Natural killer cell treated with Interleukin-12 subunit alpha and Interleukin-12 subunit beta and Interleukin-15 and Interleukin-18, amount 100 ng/mL, for 72 hours (primary cell): ENCODE data around the gene RNF111. TPM values are rescaled to one million over a fixed set of nuclear protein-coding genes. Genes with fewer than 3 reads are reported as not detected.

ENCODE experiments used
- ATAC-seq, 2 donors: fragments of 150-1000 bp; cut with Tn5 transposase in 1 of 2; sonication (Bioruptor Pico), chemical (Tn5 transposase) in 1 of 2; 2 replicates each; pipeline ENCODE4 v1.10.0; 2021
- DNase-seq: peaks from one replicate; pipeline ENCODE4 v3.0.0; 2022; ENCODE audit warnings: low spot score
- H3K27ac Mint-ChIP-seq, 2 donors: 1 replicate in 1 of 2; 2 replicates in 1 of 2; pipeline ENCODE4 v1.8.0; 2022; ENCODE audit warnings: mixed read lengths in 2 of 2, mild to moderate bottlenecking in 1 of 2, moderate library complexity in 1 of 2
- H3K27me3 Mint-ChIP-seq, 2 donors: 1 replicate in 1 of 2; 2 replicates in 1 of 2; pipeline ENCODE4 v1.8.0; 2022; ENCODE audit warnings: mixed read lengths in 2 of 2
- H3K36me3 Mint-ChIP-seq: one replicate; pipeline ENCODE4 v1.8.0; 2022; ENCODE audit warnings: mixed read lengths
- H3K4me1 Mint-ChIP-seq, 2 donors: 1 replicate in 1 of 2; 2 replicates in 1 of 2; pipeline ENCODE4 v1.8.0; 2022; ENCODE audit warnings: low read depth in 2 of 2, mixed read lengths in 2 of 2, mild to moderate bottlenecking in 1 of 2
- H3K4me3 Mint-ChIP-seq: one replicate; pipeline ENCODE4 v1.8.0; 2022; ENCODE audit warnings: mixed read lengths
- H3K9me3 Mint-ChIP-seq: 2 replicates; pipeline ENCODE4 v1.8.0; 2022; ENCODE audit warnings: mixed read lengths
- total RNA-seq, 2 donors: library from RNA; stranded (reverse); gene quantifications; one replicate each; pipeline ENCODE4 v1.2.3, GENCODE V29; 2022

The RNF111 gene
- 10 to 100 TPM; 43.5 to 57.7 TPM for total RNA-seq

DNA sequence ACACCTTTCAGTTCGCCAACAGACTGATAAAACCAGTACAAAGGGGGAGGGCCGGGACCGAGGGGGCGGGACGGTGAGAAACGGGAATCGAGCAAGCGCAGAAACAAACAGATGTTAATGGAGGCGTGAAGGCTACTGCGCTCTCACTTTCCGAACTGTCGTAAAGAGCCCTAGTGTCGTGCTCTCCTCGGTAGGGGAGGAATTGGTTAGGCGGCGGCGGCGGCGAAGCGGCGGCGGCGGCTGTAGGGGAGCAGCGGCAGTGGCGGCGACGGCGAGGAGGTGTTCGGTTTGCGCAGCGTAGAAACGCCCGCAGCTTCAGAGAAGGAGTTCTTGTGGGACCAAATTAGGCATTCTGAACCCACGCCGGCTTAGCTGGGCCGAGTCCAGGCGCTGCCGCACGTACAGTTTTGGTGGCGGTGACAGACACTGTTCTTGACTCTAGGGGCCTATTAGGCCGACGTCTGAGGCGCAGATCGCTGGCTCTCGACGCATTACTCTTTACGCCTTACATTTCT lies at the start of gene RNF111:
Gene RNF111, plus strand, starts transcription at position 173 of the 515 bp plus-strand sequence. CDS start 43,160 bp downstream, outside the sequence.
- Mint-ChIP-seq H3K4me3 (peak within 1 kb of the TSS; percentile 95), H3K4me1 (peaks cover 31 to 36% of the 10 kb centered on the region in 2 donors), H3K27ac (peak within 1 kb of the TSS; percentile 84 to 97), H3K36me3 (peaks cover 4% of the 10 kb centered on the region), H3K27me3 (no peaks in the 10 kb centered on the region), H3K9me3 (no peaks in the 10 kb centered on the region)
- ATAC-seq: peak; percentile 96 to 97
- DNase-seq: peak; percentile 93

DNA sequence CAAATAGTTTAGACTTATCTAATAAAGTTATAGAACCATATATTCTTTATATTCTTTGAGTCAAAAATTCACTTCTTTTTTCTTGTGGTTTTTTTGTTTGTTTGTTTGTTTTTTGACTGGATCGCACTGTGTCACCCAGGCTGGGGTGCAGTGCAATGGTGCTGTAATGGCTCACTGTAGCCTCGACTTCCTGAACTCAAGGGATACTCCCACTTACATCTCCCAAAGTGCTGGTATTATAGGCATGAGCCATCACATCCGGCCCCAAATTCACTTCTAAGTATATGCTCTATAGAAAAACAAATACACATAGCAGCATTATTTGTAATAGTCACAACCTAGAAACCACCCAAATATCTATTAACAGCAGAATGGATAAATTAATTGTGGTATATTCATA lies 40.3 kb upstream of the RNF111 start:
- Mint-ChIP-seq H3K9me3 (no peaks in the 10 kb centered on the region), H3K27ac (no peak overlapping the region), H3K4me1 (no peaks in the 10 kb centered on the region), H3K4me3 (no peak overlapping the region), H3K27me3 (peaks cover 5 to 11% of the 10 kb centered on the region in 2 donors), H3K36me3 (no peaks in the 10 kb centered on the region)
- ATAC-seq (no peak), DNase-seq (no peak)

DNA sequence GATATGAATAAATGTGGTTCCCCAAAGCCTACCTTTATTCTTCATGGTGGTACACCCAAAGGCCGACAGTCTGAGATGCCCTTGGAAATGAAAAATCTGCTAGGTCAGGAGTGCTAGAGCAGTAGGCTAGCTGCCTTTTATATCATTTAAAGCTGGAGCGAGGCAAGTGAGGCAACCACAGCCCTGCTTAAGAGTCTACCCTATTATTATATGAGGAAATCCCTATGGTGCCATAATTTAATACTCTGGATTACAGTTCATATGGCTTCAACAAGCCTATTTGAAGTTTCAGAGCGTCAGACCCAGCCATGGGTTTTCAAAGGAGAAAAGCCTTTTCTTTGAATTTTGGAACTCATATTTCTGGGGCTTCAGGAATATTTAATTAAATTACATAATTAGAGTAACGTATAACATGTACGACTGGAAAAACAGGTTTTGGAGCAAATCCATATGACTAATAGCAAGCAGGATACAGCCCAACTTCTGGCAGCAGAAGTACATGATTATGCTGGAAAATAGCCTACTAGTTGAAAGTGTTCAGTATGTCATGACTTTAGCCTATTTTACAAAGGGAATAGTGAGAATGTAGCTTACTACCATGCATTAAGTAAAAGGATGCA lies 36.0 kb upstream of the RNF111 start:
- H3K4me3 Mint-ChIP-seq: no peak overlapping the region
- peaks cover 5 to 10% of the 10 kb centered on the region in 2 donors for H3K27me3 Mint-ChIP-seq
- peaks cover 0 to 3% of the 10 kb centered on the region in 2 donors for H3K4me1 Mint-ChIP-seq
- no peak for DNase-seq
- H3K36me3 Mint-ChIP-seq: no peaks in the 10 kb centered on the region
- H3K9me3 Mint-ChIP-seq: no peaks in the 10 kb centered on the region
- ATAC-seq: no peak
- H3K27ac Mint-ChIP-seq: no peak overlapping the region

DNA sequence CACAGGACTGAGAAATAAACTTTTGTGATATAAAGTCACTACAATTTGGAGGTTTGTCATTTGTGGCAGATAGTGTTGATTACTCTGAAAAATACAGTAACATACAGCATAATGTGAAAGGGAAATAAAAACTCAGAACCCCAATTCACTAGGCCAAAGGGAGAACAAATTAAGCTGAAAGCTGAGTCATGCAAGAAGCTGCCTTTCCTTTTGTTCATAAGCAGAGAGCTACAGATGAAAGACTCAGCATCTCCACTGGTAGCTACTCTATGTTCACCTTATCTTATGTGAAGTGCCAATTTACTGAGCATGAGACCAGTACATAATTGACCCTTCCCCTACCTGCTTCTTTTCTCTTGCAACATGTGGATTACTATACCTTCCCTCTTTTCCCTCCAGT lies 34.7 kb upstream of the RNF111 start:
- no peaks in the 10 kb centered on the region for H3K9me3 Mint-ChIP-seq
- H3K4me3 Mint-ChIP-seq: no peak overlapping the region
- DNase-seq (no peak), ATAC-seq (no peak)
- peaks cover 8 to 10% of the 10 kb centered on the region in 2 donors for H3K27me3 Mint-ChIP-seq
- H3K4me1 Mint-ChIP-seq: peaks cover 0 to 7% of the 10 kb centered on the region in 2 donors
- peak overlapping the region in 1 of 2 donors; percentile 36 for H3K27ac Mint-ChIP-seq
- H3K36me3 Mint-ChIP-seq: no peaks in the 10 kb centered on the region

DNA sequence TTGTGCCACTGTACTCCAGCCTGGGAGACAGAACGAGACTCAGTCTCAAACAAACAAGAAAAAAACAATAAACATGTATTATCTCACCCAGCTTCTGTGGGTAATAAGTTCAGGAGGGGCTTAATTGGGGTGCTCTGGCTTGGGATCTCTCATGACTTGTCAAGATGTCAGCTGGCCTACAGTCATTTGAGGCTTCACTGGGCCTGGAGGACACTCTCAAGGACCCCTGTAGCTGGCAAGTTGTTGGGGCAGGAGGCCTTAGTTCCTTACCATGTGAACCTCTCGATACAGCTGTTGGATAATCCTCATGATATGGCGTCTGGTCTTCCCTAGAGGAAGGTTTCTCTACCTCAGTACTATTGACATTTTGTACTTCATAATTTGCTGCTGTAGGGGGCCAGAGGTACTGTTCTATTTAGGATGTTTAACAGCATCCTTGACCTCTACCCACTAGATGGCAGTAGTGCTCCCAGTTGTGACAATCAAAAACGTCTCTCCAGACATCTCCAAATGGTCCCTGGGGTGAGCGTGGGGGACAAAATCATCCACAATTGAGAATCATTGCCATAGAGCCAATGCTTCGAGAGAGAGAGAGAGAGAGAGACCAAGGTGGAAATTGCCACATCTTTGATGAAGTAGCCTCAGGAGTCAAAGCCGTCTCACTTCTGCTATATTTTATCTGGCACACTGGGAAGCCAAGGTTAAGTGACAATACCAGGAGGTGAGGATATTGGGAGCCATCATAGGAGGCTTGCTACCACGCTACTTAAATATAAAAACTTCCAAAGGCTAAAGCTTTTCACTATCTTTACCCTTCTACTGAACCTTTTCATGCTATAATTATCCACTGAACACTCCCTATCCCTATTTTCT lies 30.1 kb upstream of the RNF111 start:
- no peak overlapping the region for H3K4me3 Mint-ChIP-seq
- no peaks in the 10 kb centered on the region for H3K9me3 Mint-ChIP-seq
- DNase-seq (peak; percentile 68), ATAC-seq (peak; percentile 78 to 84)
- H3K27ac Mint-ChIP-seq: no peak overlapping the region
- peaks cover 0 to 7% of the 10 kb centered on the region in 2 donors for H3K4me1 Mint-ChIP-seq
- H3K36me3 Mint-ChIP-seq: no peaks in the 10 kb centered on the region
- peaks cover 0 to 5% of the 10 kb centered on the region in 2 donors for H3K27me3 Mint-ChIP-seq

DNA sequence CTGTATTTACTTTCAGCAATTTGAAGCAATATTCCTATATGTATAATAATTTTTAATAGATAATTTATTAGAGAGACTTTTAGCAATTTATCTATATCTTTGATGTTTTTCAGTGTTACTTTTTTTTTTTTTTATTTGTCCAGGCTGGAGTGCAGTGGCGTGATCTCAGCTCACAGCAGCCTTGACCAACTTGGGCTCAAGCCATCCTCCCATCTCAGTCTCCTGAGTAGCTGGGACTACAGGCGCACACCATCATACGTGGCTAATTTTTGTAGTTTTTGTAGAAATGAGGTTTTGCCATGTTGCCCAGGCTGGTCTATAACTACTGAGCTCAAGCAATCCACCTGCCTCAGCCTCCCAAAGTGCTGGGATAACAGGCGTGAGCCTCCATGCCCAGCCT lies 28.7 kb upstream of the RNF111 start:
- ATAC-seq: no peak
- Mint-ChIP-seq H3K27me3 (peaks cover 0 to 5% of the 10 kb centered on the region in 2 donors), H3K4me3 (no peak overlapping the region), H3K9me3 (no peaks in the 10 kb centered on the region), H3K36me3 (no peaks in the 10 kb centered on the region), H3K4me1 (peaks cover 0 to 4% of the 10 kb centered on the region in 2 donors), H3K27ac (no peak overlapping the region)
- no peak for DNase-seq

DNA sequence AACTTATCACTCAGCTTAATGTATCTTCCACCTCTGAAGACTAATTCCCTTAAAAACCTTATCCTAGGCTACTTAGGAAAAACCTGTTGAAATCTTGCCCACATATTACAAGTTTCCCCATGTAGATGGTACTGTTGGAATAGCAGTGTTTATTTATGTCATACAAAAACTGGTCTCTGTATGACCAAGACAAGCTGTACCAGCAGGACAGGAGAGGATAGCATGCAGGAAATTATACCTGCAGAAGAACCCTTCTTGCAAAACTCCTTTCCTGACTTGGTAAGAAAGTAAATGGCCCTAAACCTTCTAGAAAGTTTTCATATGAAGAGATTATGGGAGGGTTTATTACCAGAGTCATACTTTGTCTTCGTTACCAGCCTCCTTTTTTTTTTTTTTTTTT lies 25.3 kb upstream of the RNF111 start:
- no peaks in the 10 kb centered on the region for H3K9me3 Mint-ChIP-seq
- no peaks in the 10 kb centered on the region for H3K36me3 Mint-ChIP-seq
- H3K27me3 Mint-ChIP-seq: peaks cover 8 to 9% of the 10 kb centered on the region in 2 donors
- DNase-seq: no peak
- H3K4me3 Mint-ChIP-seq: no peak overlapping the region
- peaks cover 0 to 4% of the 10 kb centered on the region in 2 donors for H3K4me1 Mint-ChIP-seq
- no peak for ATAC-seq
- H3K27ac Mint-ChIP-seq: no peak overlapping the region

DNA sequence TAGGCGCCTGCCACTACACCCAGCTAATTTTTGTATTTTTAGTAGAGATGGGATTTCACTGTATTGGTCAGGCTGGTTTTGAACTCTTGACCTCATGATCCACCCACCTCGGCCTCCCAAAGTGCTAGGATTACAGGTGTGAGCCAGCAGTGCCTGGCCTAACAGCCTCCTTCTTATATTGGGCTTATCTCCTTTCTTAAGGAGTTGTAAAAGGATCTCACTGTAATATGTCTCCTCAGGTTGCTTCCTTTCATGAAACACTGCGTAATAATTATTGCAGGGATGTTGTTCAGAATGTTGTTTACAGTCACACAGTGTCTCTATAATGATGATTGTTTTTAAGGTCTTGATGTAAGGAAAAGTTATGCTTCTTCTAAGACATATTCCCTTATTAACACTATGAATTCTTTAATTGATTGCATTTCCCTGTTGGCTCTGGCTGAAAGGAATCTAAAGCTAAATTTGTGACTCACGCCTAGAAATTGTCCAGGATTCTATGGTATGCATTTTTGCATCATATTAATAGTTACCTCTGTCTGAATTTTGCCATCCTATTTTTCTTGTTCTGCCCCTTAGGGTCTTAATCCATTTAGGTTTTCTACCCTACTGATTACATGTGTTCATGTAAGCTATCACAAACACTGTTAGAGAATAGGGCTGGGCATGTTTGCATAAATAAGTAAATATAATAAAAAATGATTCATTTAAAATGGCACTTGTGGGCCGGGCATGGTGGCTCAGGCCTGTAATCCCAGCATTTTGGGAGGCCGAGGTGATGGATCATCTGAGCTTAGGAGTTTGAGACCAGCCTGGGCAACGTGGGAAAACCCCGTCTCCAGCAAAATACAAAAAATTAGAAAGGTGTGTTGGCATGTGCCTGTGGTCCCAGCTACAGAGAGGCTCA lies 24.5 kb upstream of the RNF111 start:
- Mint-ChIP-seq H3K9me3 (no peaks in the 10 kb centered on the region), H3K27me3 (peaks cover 7 to 9% of the 10 kb centered on the region in 2 donors), H3K4me3 (no peak overlapping the region), H3K27ac (no peak overlapping the region), H3K36me3 (no peaks in the 10 kb centered on the region), H3K4me1 (no peaks in the 10 kb centered on the region)
- no peak for ATAC-seq
- DNase-seq: no peak

DNA sequence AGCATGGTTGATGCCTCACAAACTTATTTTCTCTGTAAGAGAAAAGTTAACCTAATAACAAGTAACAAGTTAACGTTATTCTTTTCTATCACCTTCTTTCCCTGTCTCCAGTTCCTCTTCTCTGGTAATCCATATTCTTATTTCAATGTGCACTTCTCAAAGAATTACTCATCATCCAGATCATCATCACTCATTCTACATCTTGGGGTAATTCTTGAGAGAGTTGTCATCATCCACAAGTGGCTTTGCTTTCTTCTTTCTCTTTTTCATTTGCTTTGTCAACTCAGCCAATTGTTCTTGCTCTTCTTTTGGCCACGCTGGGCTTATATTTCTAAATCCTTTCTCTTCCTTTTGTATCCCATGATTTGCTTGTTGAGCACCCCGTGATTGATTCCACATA lies 20.8 kb upstream of the RNF111 start:
- no peak overlapping the region for H3K4me3 Mint-ChIP-seq
- DNase-seq (no peak), ATAC-seq (no peak)
- H3K27ac Mint-ChIP-seq: no peak overlapping the region
- H3K9me3 Mint-ChIP-seq: no peaks in the 10 kb centered on the region
- no peaks in the 10 kb centered on the region for H3K36me3 Mint-ChIP-seq
- no peaks in the 10 kb centered on the region for H3K4me1 Mint-ChIP-seq
- H3K27me3 Mint-ChIP-seq: peaks cover 7 to 22% of the 10 kb centered on the region in 2 donors

DNA sequence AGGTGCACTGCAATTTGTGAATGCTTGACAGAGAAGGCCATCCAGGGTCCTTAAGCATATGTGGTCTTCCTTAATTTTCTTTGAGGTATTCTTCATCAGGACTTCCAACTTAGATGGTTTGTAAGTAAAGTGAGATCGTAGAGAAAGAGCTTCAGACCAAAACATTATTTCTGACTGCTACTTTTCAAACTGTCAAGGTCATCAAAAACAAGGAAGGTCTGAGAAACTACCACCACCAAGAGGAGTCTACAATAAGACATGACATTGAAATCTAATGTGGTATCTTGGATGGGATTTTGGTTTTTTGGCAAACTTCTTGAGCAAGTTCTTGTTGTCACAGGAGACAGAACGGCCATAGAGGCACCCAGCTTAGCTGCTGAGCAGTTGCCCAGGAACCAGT lies 20.0 kb upstream of the RNF111 start:
- H3K9me3 Mint-ChIP-seq: no peaks in the 10 kb centered on the region
- no peak overlapping the region for H3K4me3 Mint-ChIP-seq
- no peaks in the 10 kb centered on the region for H3K4me1 Mint-ChIP-seq
- no peak overlapping the region for H3K27ac Mint-ChIP-seq
- no peaks in the 10 kb centered on the region for H3K36me3 Mint-ChIP-seq
- H3K27me3 Mint-ChIP-seq: peaks cover 12 to 28% of the 10 kb centered on the region in 2 donors
- DNase-seq: no peak
- no peak for ATAC-seq

DNA sequence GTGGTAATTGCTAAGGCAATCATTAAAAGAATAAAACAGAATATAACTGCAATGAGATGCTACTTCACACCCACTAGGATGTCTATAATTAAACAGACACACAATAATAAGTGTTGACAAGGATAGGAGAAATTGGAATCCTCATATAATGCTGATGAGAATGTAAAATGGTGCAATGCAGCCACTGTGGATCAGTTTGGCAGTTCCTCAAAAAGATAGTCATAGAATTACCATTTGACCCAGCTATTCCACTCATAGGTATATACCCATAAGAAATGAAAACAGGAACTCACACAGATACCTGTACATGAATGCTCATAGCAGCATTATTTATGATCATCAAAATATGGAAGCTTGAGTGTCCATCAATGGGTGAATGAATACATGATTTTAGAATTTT lies 9.6 kb upstream of the RNF111 start:
- ATAC-seq (no peak), DNase-seq (no peak)
- H3K27me3 Mint-ChIP-seq: peaks cover 8 to 9% of the 10 kb centered on the region in 2 donors
- H3K36me3 Mint-ChIP-seq: no peaks in the 10 kb centered on the region
- no peaks in the 10 kb centered on the region for H3K9me3 Mint-ChIP-seq
- H3K4me1 Mint-ChIP-seq: peaks cover 25 to 43% of the 10 kb centered on the region in 2 donors
- no peak overlapping the region for H3K27ac Mint-ChIP-seq
- no peak overlapping the region for H3K4me3 Mint-ChIP-seq

DNA sequence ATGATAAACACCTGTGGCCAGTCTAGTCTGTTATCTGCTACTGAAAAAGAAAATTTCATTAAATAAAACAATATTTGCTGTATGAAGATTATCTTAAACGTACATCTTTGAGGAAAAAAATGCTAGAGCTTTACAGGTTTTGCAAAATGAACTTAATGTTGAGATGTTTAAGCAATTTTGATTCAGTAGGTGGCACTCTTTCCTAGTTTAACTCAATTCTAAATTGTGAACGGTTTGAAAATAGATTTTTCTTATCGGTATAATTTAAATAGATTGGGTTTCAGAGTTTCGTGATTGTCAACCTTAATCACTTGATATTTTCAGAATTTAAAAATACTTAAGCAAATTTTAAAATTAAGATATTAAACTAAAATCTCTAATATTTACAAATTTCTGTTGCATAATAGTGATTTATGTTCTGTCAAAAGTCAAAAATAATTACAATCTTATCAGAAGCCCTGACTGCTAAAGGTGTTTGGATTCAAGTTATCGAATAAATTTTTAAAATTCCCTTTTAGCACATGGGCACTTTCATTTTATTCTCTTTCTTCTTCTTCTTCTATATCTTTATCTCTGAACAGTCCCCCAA lies 7.0 kb upstream of the RNF111 start:
- DNase-seq (no peak), ATAC-seq (no peak)
- H3K27ac Mint-ChIP-seq: peak overlapping the region; percentile 60 to 84
- H3K4me1 Mint-ChIP-seq: peaks cover 24 to 40% of the 10 kb centered on the region in 2 donors
- H3K9me3 Mint-ChIP-seq: no peaks in the 10 kb centered on the region
- H3K27me3 Mint-ChIP-seq: no peaks in the 10 kb centered on the region
- H3K36me3 Mint-ChIP-seq: no peaks in the 10 kb centered on the region
- H3K4me3 Mint-ChIP-seq: peak overlapping the region; percentile 35
